Neural progenitor cell (in vitro differentiated cells): Measurements from ENCODE around the gene SMC6. TPM values are rescaled to one million over a fixed set of nuclear protein-coding genes. Genes with fewer than 3 reads are reported as not detected.

Source experiments
- DNase-seq: peaks from one replicate; pipeline ENCODE4 v3.0.0-alpha.2; 2016; ENCODE audit warnings: low spot score
- H2AFZ ChIP-seq: fragments of 200-600 bp; sonication (generic); replicated peaks from 2 replicates; pipeline ENCODE4 v1.6.1; 2016; ENCODE audit warnings: antibody characterized with exemption
- H3F3A ChIP-seq: fragments of 200-600 bp; sonication (generic); 2 replicates; pipeline ENCODE4 v1.6.1; 2016; ENCODE audit warnings: antibody characterized with exemption, low read depth
- H3K27ac ChIP-seq: fragments of 200-600 bp; sonication (generic); 2 replicates; pipeline ENCODE4 v1.5.1; 2016; ENCODE audit warnings: mild to moderate bottlenecking
- H3K27me3 ChIP-seq: fragments of 200-600 bp; sonication (generic); 2 replicates; pipeline ENCODE4 v1.6.1; 2016; ENCODE audit warnings: mild to moderate bottlenecking, moderate library complexity
- H3K36me3 ChIP-seq: fragments of 200-600 bp; sonication (generic); 2 replicates; pipeline ENCODE4 v1.5.1; 2016
- H3K4me1 ChIP-seq: fragments of 200-600 bp; sonication (generic); 2 replicates; pipeline ENCODE4 v1.6.1; 2016; ENCODE audit warnings: mixed run types
- H3K4me2 ChIP-seq: fragments of 200-600 bp; sonication (generic); 2 replicates; pipeline ENCODE4 v1.6.1; 2016
- H3K4me3 ChIP-seq: fragments of 200-600 bp; sonication (generic); 2 replicates; pipeline ENCODE4 v1.5.1; 2016
- H3K79me2 ChIP-seq: fragments of 200-600 bp; sonication (generic); 2 replicates; pipeline ENCODE4 v1.6.1; 2016; ENCODE audit warnings: low read depth
- H3K9ac ChIP-seq: fragments of 200-600 bp; sonication (generic); 2 replicates; pipeline ENCODE4 v1.6.1; 2016
- H3K9me3 ChIP-seq: fragments of 200-600 bp; sonication (generic); 2 replicates; pipeline ENCODE4 v1.5.1; 2016; ENCODE audit warnings: low read depth
- H4K20me1 ChIP-seq: fragments of 200-600 bp; sonication (generic); 2 replicates; pipeline ENCODE4 v1.6.1; 2016; ENCODE audit warnings: low read depth
- H3K27ac Mint-ChIP-seq: 3 replicates; pipeline ENCODE4 v1.8.0; 2021; ENCODE audit warnings: mixed read lengths
- H3K27me3 Mint-ChIP-seq: 2 replicates; pipeline ENCODE4 v1.8.0; 2022; ENCODE audit warnings: low read depth, mild to moderate bottlenecking, inconsistent platforms, moderate library complexity, mixed read lengths; ENCODE audit not compliant: insufficient read depth
- H3K36me3 Mint-ChIP-seq: 3 replicates; pipeline ENCODE4 v1.8.0; 2021; ENCODE audit warnings: mixed read lengths
- H3K4me1 Mint-ChIP-seq: 3 replicates; pipeline ENCODE4 v1.8.0; 2021; ENCODE audit warnings: mixed read lengths
- H3K4me3 Mint-ChIP-seq: 3 replicates; pipeline ENCODE4 v1.8.0; 2021; ENCODE audit warnings: mild to moderate bottlenecking, moderate library complexity, mixed read lengths
- H3K9me3 Mint-ChIP-seq: 3 replicates; pipeline ENCODE4 v1.8.0; 2020; ENCODE audit warnings: mixed read lengths
- CTCF ChIP-seq: fragments of 200-600 bp; sonication (generic); IDR thresholded peaks from 2 replicates; pipeline ENCODE4 v1.5.1; 2017; ENCODE audit warnings: antibody characterized with exemption, mild to moderate bottlenecking
- EZH2 ChIP-seq: fragments of 200-600 bp; sonication (generic); IDR thresholded peaks from 2 replicates; pipeline ENCODE4 v1.6.1; 2017; ENCODE audit warnings: antibody characterized with exemption, mild to moderate bottlenecking, moderate library complexity
- EZH2phosphoT487 ChIP-seq: fragments of 200-600 bp; sonication (generic); IDR thresholded peaks from 2 replicates; pipeline ENCODE4 v1.6.1; 2017; ENCODE audit warnings: antibody characterized with exemption
- total RNA-seq: library from RNA; depleted of rRNA; stranded (reverse); fragments of >200 nt; gene quantifications from 2 replicates; pipeline ENCODE4 v1.2.3, GENCODE V29; 2015; ENCODE audit warnings: low replicate concordance

Gene SMC6
- total RNA-seq, 1 donor from 2014 or later, result 56.8 TPM

- H3K4me2 ChIP-seq, result no peak overlapping the region
- Mint-ChIP-seq H3K36me3 (no peaks in the 10 kb centered on the region), H3K9me3 (no peaks in the 10 kb centered on the region), H3K27ac (no peak overlapping the region), H3K4me3 (no peak overlapping the region), H3K27me3 (peaks cover 2% of the 10 kb centered on the region), H3K4me1 (peaks cover 17% of the 10 kb centered on the region)
- H2AFZ ChIP-seq, result no peak overlapping the region
- H3K9me3 ChIP-seq, result no peaks in the 10 kb centered on the region
- no peak for DNase-seq
- no peaks in the 10 kb centered on the region for H3K27me3 ChIP-seq
- H3K9ac ChIP-seq, result no peak overlapping the region
- H3K4me1 ChIP-seq, result no peaks in the 10 kb centered on the region
- H3K4me3 ChIP-seq, result no peak overlapping the region
- H3K27ac ChIP-seq, result no peak overlapping the region
- H3F3A ChIP-seq, result no peaks in the 10 kb centered on the region
- TF ChIP-seq EZH2phosphoT487, result no peak
- no peaks in the 10 kb centered on the region for H3K36me3 ChIP-seq
- no peaks in the 10 kb centered on the region for H3K79me2 ChIP-seq
- H4K20me1 ChIP-seq, result no peaks in the 10 kb centered on the region
Measured at GRCh38 chr2:17791121-17791816, 37.7 kb upstream of the SMC6 start.

- H2AFZ ChIP-seq, result no peak overlapping the region
- H3K4me1 Mint-ChIP-seq, result peaks cover 17% of the 10 kb centered on the region
- no peaks in the 10 kb centered on the region for H3K79me2 ChIP-seq
- H3F3A ChIP-seq, result no peaks in the 10 kb centered on the region
- H3K4me2 ChIP-seq, result no peak overlapping the region
- H3K9me3 Mint-ChIP-seq, result no peaks in the 10 kb centered on the region
- no peaks in the 10 kb centered on the region for H3K27me3 ChIP-seq
- no peak overlapping the region for H3K4me3 Mint-ChIP-seq
- TF ChIP-seq EZH2, result no peak
- no peak for TF ChIP-seq CTCF
- no peak for TF ChIP-seq EZH2phosphoT487
- H3K27me3 Mint-ChIP-seq, result peaks cover 2% of the 10 kb centered on the region
- no peaks in the 10 kb centered on the region for H4K20me1 ChIP-seq
- H3K9me3 ChIP-seq, result no peaks in the 10 kb centered on the region
- no peak for DNase-seq
- no peak overlapping the region for H3K4me3 ChIP-seq
- H3K27ac ChIP-seq, result no peak overlapping the region
- no peaks in the 10 kb centered on the region for H3K36me3 Mint-ChIP-seq
- H3K9ac ChIP-seq, result no peak overlapping the region
- H3K4me1 ChIP-seq, result no peaks in the 10 kb centered on the region
- H3K36me3 ChIP-seq, result no peaks in the 10 kb centered on the region
- H3K27ac Mint-ChIP-seq, result no peak overlapping the region
Measured at GRCh38 chr2:17790536-17790935, 36.9 kb upstream of the SMC6 start.

- Histone ChIP-seq H3K9ac (no peak overlapping the region), H4K20me1 (no peaks in the 10 kb centered on the region), H3K27ac (no peak overlapping the region), H3K27me3 (no peaks in the 10 kb centered on the region), H3K4me1 (no peaks in the 10 kb centered on the region), H3K79me2 (no peaks in the 10 kb centered on the region), H3F3A (peaks cover 9% of the 10 kb centered on the region), H3K9me3 (no peaks in the 10 kb centered on the region), H2AFZ (no peak overlapping the region), H3K4me3 (no peak overlapping the region), H3K36me3 (no peaks in the 10 kb centered on the region), H3K4me2 (no peak overlapping the region)
- Mint-ChIP-seq H3K27me3 (no peaks in the 10 kb centered on the region), H3K27ac (no peak overlapping the region), H3K9me3 (no peaks in the 10 kb centered on the region), H3K36me3 (peaks cover 5% of the 10 kb centered on the region), H3K4me3 (no peak overlapping the region), H3K4me1 (peaks cover 10% of the 10 kb centered on the region)
- TF ChIP-seq CTCF (no peak), EZH2phosphoT487 (no peak), EZH2 (no peak)
- DNase-seq, result no peak
Measured at GRCh38 chr2:17788773-17789172, 35.2 kb upstream of the SMC6 start.

- H3K36me3 ChIP-seq, result peaks cover 4% of the 10 kb centered on the region
- DNase-seq, result no peak
- H3K4me1 ChIP-seq, result no peaks in the 10 kb centered on the region
- no peak overlapping the region for H3K4me3 Mint-ChIP-seq
- no peaks in the 10 kb centered on the region for H3K9me3 ChIP-seq
- H3K9me3 Mint-ChIP-seq, result no peaks in the 10 kb centered on the region
- H3K79me2 ChIP-seq, result no peaks in the 10 kb centered on the region
- peaks cover 3% of the 10 kb centered on the region for H3K4me1 Mint-ChIP-seq
- no peak overlapping the region for H3K4me3 ChIP-seq
- no peaks in the 10 kb centered on the region for H3K27me3 Mint-ChIP-seq
- H3K36me3 Mint-ChIP-seq, result peaks cover 13% of the 10 kb centered on the region
- no peak for TF ChIP-seq EZH2
- no peak for TF ChIP-seq CTCF
- TF ChIP-seq EZH2phosphoT487, result no peak
- peaks cover 12% of the 10 kb centered on the region for H3F3A ChIP-seq
- H3K27me3 ChIP-seq, result no peaks in the 10 kb centered on the region
- no peak overlapping the region for H3K4me2 ChIP-seq
- H4K20me1 ChIP-seq, result no peaks in the 10 kb centered on the region
- H3K27ac ChIP-seq, result no peak overlapping the region
- no peak overlapping the region for H2AFZ ChIP-seq
- no peak overlapping the region for H3K9ac ChIP-seq
- no peak overlapping the region for H3K27ac Mint-ChIP-seq
Measured at GRCh38 chr2:17786727-17787126, 33.1 kb upstream of the SMC6 start.
